Ishikawa (cell line): Measurements from ENCODE around the gene NAGLU.

Source experiments
- CEBPB ChIP-seq: IDR thresholded peaks from 2 replicates; pipeline ENCODE4 v1.6.1; 2012
- CREB1 ChIP-seq: IDR thresholded peaks from 2 replicates; pipeline ENCODE4 v1.6.1; 2012; ENCODE audit warnings: low read depth
- EGR1 ChIP-seq: IDR thresholded peaks from 2 replicates; pipeline ENCODE4 v1.6.1; 2012
- EP300 ChIP-seq: IDR thresholded peaks from 2 replicates; pipeline ENCODE4 v1.6.1; 2012; ENCODE audit warnings: borderline replicate concordance
- FOXM1 ChIP-seq: IDR thresholded peaks from 2 replicates; pipeline ENCODE4 v1.6.1; 2012; ENCODE audit warnings: low read depth, borderline replicate concordance
- NFIC ChIP-seq: IDR thresholded peaks from 2 replicates; pipeline ENCODE4 v1.6.1; 2012
- RAD21 ChIP-seq: IDR thresholded peaks from 2 replicates; pipeline ENCODE4 v1.6.1; 2012; ENCODE audit warnings: low read depth
- REST ChIP-seq: IDR thresholded peaks from 2 replicates; pipeline ENCODE4 v1.6.1; 2012; ENCODE audit warnings: low read depth, mild to moderate bottlenecking
- TAF1 ChIP-seq: IDR thresholded peaks from 2 replicates; pipeline ENCODE4 v1.6.1; 2012; ENCODE audit warnings: low read depth, mild to moderate bottlenecking
- TCF12 ChIP-seq: IDR thresholded peaks from 2 replicates; pipeline ENCODE4 v1.6.1; 2012; ENCODE audit warnings: low read depth
- TEAD4 ChIP-seq: IDR thresholded peaks from 2 replicates; pipeline ENCODE4 v1.6.1; 2012
- USF1 ChIP-seq: IDR thresholded peaks from 2 replicates; pipeline ENCODE4 v1.6.1; 2012
- YY1 ChIP-seq: IDR thresholded peaks from 2 replicates; pipeline ENCODE4 v1.6.1; 2012; ENCODE audit warnings: low read depth
- ZBTB7A ChIP-seq: IDR thresholded peaks from 2 replicates; pipeline ENCODE4 v1.6.1; 2012; ENCODE audit warnings: low read depth
- TF ChIP-seq, protein P1 (sequence below): IDR thresholded peaks from 2 replicates; pipeline ENCODE4 v1.6.1; 2012

Gene NAGLU

GRCh38 chr17:42502091-42502490, 34.0 kb upstream of the NAGLU start:
- no peak for TF ChIP-seq FOXM1
- no peak for TF ChIP-seq REST
- TF ChIP-seq, protein P1, sequence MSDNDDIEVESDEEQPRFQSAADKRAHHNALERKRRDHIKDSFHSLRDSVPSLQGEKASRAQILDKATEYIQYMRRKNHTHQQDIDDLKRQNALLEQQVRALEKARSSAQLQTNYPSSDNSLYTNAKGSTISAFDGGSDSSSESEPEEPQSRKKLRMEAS = no peak
- no peak for TF ChIP-seq TEAD4
- no peak for TF ChIP-seq CREB1
- no peak for TF ChIP-seq TCF12
- TF ChIP-seq EP300 = no peak
- no peak for TF ChIP-seq YY1
- TF ChIP-seq NFIC = no peak
- no peak for TF ChIP-seq CEBPB
- TF ChIP-seq ZBTB7A = no peak
- no peak for TF ChIP-seq TAF1
- no peak for TF ChIP-seq EGR1
- TF ChIP-seq USF1 = no peak

- TF ChIP-seq TCF12 (no peak), REST (no peak), EGR1 (no peak)
These were observed 33.1 kb upstream of the NAGLU start for GRCh38 chr17:42502926-42503325.

DNA sequence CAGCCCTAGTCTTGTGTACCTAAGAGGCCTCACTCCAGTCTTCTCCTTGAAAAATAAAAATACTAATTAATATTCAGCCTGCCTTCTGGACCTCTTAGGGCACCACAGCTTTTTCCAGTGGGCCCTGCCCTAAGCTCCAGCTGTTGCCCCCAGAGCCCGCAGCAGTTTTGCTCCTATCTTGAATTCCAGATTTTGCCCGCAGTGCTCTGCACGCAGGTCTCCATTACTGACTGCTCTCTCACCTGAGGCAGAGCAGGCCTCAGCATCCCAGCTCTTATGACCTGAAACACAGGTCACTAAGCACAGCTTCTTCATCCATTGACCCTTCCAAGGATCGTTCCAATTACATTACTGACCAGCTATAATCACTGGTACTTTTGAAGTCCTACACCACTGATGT, 28.4 kb upstream of the NAGLU start:
- TF ChIP-seq REST = no peak
- no peak for TF ChIP-seq YY1
- no peak for TF ChIP-seq EGR1
- TF ChIP-seq TCF12 = no peak
- TF ChIP-seq ZBTB7A = no peak
- TF ChIP-seq, protein P1 = no peak
- TF ChIP-seq TAF1 = no peak
- no peak for TF ChIP-seq USF1

- TF ChIP-seq EP300 = no peak
- TF ChIP-seq, protein P1 = no peak
- TF ChIP-seq REST = no peak
- TF ChIP-seq USF1 = no peak
- no peak for TF ChIP-seq TEAD4
- no peak for TF ChIP-seq YY1
- no peak for TF ChIP-seq FOXM1
- TF ChIP-seq CREB1 = no peak
- TF ChIP-seq RAD21 = no peak
These were observed 27.4 kb upstream of the NAGLU start for GRCh38 chr17:42508426-42509165.
